GM06990 (cell line): ENCODE measurements around the gene ERC2.

ENCODE experiments used
- DNase-seq: peaks from one replicate; pipeline ENCODE4 v3.0.0-alpha.2; 2011; ENCODE audit not compliant: insufficient read length; ENCODE audit errors: extremely low read depth
- H3K27me3 ChIP-seq: replicated peaks from 2 replicates; pipeline ENCODE4 v1.6.0; 2011; ENCODE audit warnings: low read length; ENCODE audit not compliant: control insufficient read depth, insufficient read depth
- H3K36me3 ChIP-seq: 2 replicates; pipeline ENCODE4 v1.5.1; 2011; ENCODE audit warnings: low read length; ENCODE audit not compliant: control insufficient read depth, insufficient read depth
- H3K4me3 ChIP-seq: replicated peaks from 2 replicates; pipeline ENCODE4 v1.5.1; 2011; ENCODE audit warnings: low read depth, mild to moderate bottlenecking, control low read depth, low read length
- CTCF ChIP-seq: IDR thresholded peaks from 2 replicates; pipeline ENCODE4 v1.5.1; 2011; ENCODE audit warnings: low read length, control low read depth, mild to moderate bottlenecking, inconsistent platforms; ENCODE audit not compliant: insufficient read depth, poor library complexity, severe bottlenecking

ERC2 gene

GRCh38 chr3:55828712-55829111 lies 639.6 kb downstream of the ERC2 start:
- Histone ChIP-seq H3K4me3 (no peak overlapping the region), H3K27me3 (no peaks in the 10 kb centered on the region), H3K36me3 (no peaks in the 10 kb centered on the region)
- no peak for TF ChIP-seq CTCF
- no peak for DNase-seq

GRCh38 chr3:55827786-55828185 lies 640.5 kb downstream of the ERC2 start:
- Histone ChIP-seq H3K27me3 (no peaks in the 10 kb centered on the region), H3K4me3 (no peak overlapping the region), H3K36me3 (no peaks in the 10 kb centered on the region)
- no peak for TF ChIP-seq CTCF
- DNase-seq: no peak

- no peak overlapping the region for H3K4me3 ChIP-seq
- no peaks in the 10 kb centered on the region for H3K36me3 ChIP-seq
- no peak for DNase-seq
- H3K27me3 ChIP-seq: no peaks in the 10 kb centered on the region
- no peak for TF ChIP-seq CTCF
Measured at GRCh38 chr3:55826731-55827496, 641.4 kb downstream of the ERC2 start.

- Histone ChIP-seq H3K4me3 (no peak overlapping the region), H3K27me3 (no peaks in the 10 kb centered on the region), H3K36me3 (no peaks in the 10 kb centered on the region)
- TF ChIP-seq CTCF: no peak
- no peak for DNase-seq
Measured at GRCh38 chr3:55826097-55826496, 642.2 kb downstream of the ERC2 start.

- Histone ChIP-seq H3K27me3 (no peaks in the 10 kb centered on the region), H3K36me3 (no peaks in the 10 kb centered on the region), H3K4me3 (no peak overlapping the region)
- no peak for DNase-seq
- no peak for TF ChIP-seq CTCF
Measured at GRCh38 chr3:55824406-55824805, 643.9 kb downstream of the ERC2 start.

GRCh38 chr3:55823829-55824228 lies 644.4 kb downstream of the ERC2 start:
- H3K27me3 ChIP-seq: no peaks in the 10 kb centered on the region
- H3K4me3 ChIP-seq: no peak overlapping the region
- TF ChIP-seq CTCF: no peak
- no peaks in the 10 kb centered on the region for H3K36me3 ChIP-seq
- DNase-seq: no peak
